Neural cell (in vitro differentiated cells): Measurements from ENCODE around the gene LRRC34. TPM values are rescaled to one million over a fixed set of nuclear protein-coding genes. Genes with fewer than 3 reads are reported as not detected.

Experiments used
- H2AFZ ChIP-seq: fragments of 200-600, 300-800 bp; sonication (generic), shearing (Covaris generic); 2 replicates; pipeline ENCODE4 v1.6.0; 2014; ENCODE audit warnings: low read depth, mild to moderate bottlenecking, antibody characterized with exemption, low read length, moderate library complexity
- H3F3A ChIP-seq: fragments of 200-600 bp; shearing (Covaris generic); 2 replicates; pipeline ENCODE4 v1.6.1; 2016; ENCODE audit warnings: mild to moderate bottlenecking, moderate library complexity, mixed read lengths, antibody characterized with exemption, low read length; ENCODE audit not compliant: insufficient read depth, poor library complexity, severe bottlenecking
- H3K27ac ChIP-seq: fragments of 200-600, 300-800 bp; sonication (generic), shearing (Covaris generic); 2 replicates; pipeline ENCODE4 v1.5.1; 2014; ENCODE audit warnings: mild to moderate bottlenecking, low read length, moderate library complexity
- H3K27me3 ChIP-seq: fragments of 300-800, 200-600 bp; sonication (generic), shearing (Covaris generic); 2 replicates; pipeline ENCODE4 v1.6.0; 2014; ENCODE audit warnings: mild to moderate bottlenecking, low read depth, low read length, moderate library complexity; ENCODE audit not compliant: insufficient read depth
- H3K36me3 ChIP-seq: fragments of 300-800, 200-600 bp; sonication (generic), shearing (Covaris generic); 2 replicates; pipeline ENCODE4 v1.5.1; 2014; ENCODE audit warnings: mild to moderate bottlenecking, antibody characterized with exemption, low read length, moderate library complexity; ENCODE audit not compliant: insufficient read depth
- H3K4me2 ChIP-seq: fragments of 300-800, 200-600 bp; sonication (generic), shearing (Covaris generic); 2 replicates; pipeline ENCODE4 v1.6.0; 2014; ENCODE audit warnings: mild to moderate bottlenecking, low read length
- H3K4me3 ChIP-seq: fragments of 300-800, 200-600 bp; sonication (generic), shearing (Covaris generic); 2 replicates; pipeline ENCODE4 v1.5.1; 2014; ENCODE audit warnings: mild to moderate bottlenecking, low read length, moderate library complexity
- H3K79me2 ChIP-seq: fragments of 200-600 bp; shearing (Covaris generic); replicated peaks from 2 replicates; pipeline ENCODE4 v1.6.0; 2014; ENCODE audit warnings: mild to moderate bottlenecking, low read length, moderate library complexity; ENCODE audit not compliant: insufficient read depth
- H3K9ac ChIP-seq: fragments of 300-800, 200-600 bp; sonication (generic), shearing (Covaris generic); 2 replicates; pipeline ENCODE4 v1.6.1; 2016; ENCODE audit warnings: mild to moderate bottlenecking, low read length, mixed read lengths
- H3K9me2 ChIP-seq: fragments of 200-600 bp; shearing (Covaris generic); 2 replicates; pipeline ENCODE4 v1.6.1; 2016; ENCODE audit warnings: mild to moderate bottlenecking, low read length, mixed read lengths; ENCODE audit not compliant: insufficient read depth
- H3K9me3 ChIP-seq: fragments of 200-600, 300-800 bp; sonication (generic), shearing (Covaris generic); 2 replicates; pipeline ENCODE4 v1.6.1; 2016; ENCODE audit warnings: mild to moderate bottlenecking, mixed run types, low read length, moderate library complexity, mixed read lengths
- H4K20me1 ChIP-seq: fragments of 200-600 bp; shearing (Covaris generic); 2 replicates; pipeline ENCODE4 v1.6.1; 2016; ENCODE audit warnings: mild to moderate bottlenecking, mixed run types; ENCODE audit not compliant: insufficient read depth
- EP300 ChIP-seq: fragments of 450-650 bp; conservative IDR thresholded peaks from 2 replicates; pipeline ENCODE4 v1.6.1; 2014; ENCODE audit warnings: antibody characterized with exemption, mild to moderate bottlenecking, moderate library complexity; ENCODE audit not compliant: poor library complexity, severe bottlenecking
- EZH2 ChIP-seq: fragments of 200-600, 300-800 bp; shearing (Covaris generic), sonication (generic); IDR thresholded peaks from 2 replicates; pipeline ENCODE4 v1.6.1; 2014; ENCODE audit warnings: antibody characterized with exemption, low read length, borderline replicate concordance, mild to moderate bottlenecking; ENCODE audit not compliant: insufficient read depth, poor library complexity, severe bottlenecking
- MXI1 ChIP-seq: fragments of 450-650 bp; conservative IDR thresholded peaks from 2 replicates; pipeline ENCODE4 v1.6.1; 2014; ENCODE audit warnings: antibody characterized with exemption, mild to moderate bottlenecking; ENCODE audit not compliant: poor library complexity, severe bottlenecking
- POLR2AphosphoS5 ChIP-seq: IDR thresholded peaks from 2 replicates; pipeline ENCODE4 v1.6.1; 2012
- RAD21 ChIP-seq: fragments of 450-650 bp; conservative IDR thresholded peaks from 2 replicates; pipeline ENCODE4 v1.6.1; 2014; ENCODE audit warnings: antibody characterized with exemption, mild to moderate bottlenecking, moderate library complexity
- SMC3 ChIP-seq: fragments of 450-650 bp; conservative IDR thresholded peaks from 2 replicates; pipeline ENCODE4 v1.6.1; 2014; ENCODE audit warnings: antibody characterized with exemption, mild to moderate bottlenecking, moderate library complexity; ENCODE audit not compliant: poor library complexity
- TAF1 ChIP-seq: IDR thresholded peaks from 2 replicates; pipeline ENCODE4 v1.6.1; 2012; ENCODE audit warnings: low read depth
- polyA plus RNA-seq: library from polyadenylated mRNA; depleted of rRNA; stranded (reverse); fragments of >200 nt; gene quantifications from 2 replicates; pipeline ENCODE4 v1.2.3, GENCODE V29; 2014
- TF ChIP-seq, protein P1 (sequence below): IDR thresholded peaks from 2 replicates; pipeline ENCODE4 v1.6.1; 2012; ENCODE audit warnings: borderline replicate concordance
- TF ChIP-seq, protein P2 (sequence below): fragments of 450-650 bp; IDR thresholded peaks from 2 replicates; pipeline ENCODE4 v1.5.1; 2014; ENCODE audit warnings: antibody characterized with exemption, mild to moderate bottlenecking, moderate library complexity; ENCODE audit not compliant: poor library complexity, severe bottlenecking

LRRC34 gene
- polyA plus RNA-seq, 1 donor from 2014 or later: 1.1 TPM

DNA sequence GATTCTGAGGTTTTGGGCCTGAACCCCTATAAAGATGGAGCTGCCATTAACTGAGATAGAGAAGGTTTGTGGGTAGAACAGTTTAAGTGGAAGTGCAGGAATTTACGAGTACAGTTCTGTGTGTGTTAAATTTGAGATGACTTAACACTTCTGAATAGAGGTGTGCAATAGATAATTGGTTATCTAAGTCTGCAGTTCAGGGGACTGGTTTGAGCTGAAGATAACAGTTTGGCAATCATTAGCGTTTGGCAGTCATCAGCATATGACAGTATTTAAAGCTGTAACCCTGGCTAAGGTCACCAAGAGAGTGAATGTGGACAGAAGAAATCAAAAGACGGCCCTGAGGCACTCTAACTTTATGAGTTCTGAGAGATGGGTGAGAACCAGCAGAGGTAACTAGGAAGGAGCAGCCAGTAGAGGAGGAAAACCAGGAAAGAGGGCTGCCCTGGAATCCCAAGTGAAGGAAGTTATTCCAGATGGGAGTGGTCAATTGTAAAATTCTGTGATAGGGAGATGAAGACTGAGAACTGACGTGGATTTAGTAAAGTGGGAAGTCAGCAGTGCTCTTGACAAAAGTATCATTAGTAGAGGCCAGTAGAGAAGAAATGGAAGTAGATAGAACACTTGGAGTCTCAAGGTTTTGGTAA is 31.4 kb downstream of the LRRC34 start:
- Histone ChIP-seq H2AFZ (no peak overlapping the region), H3K79me2 (peaks cover 6% of the 10 kb centered on the region), H3F3A (no peaks in the 10 kb centered on the region), H3K9ac (no peak overlapping the region), H3K27ac (no peak overlapping the region), H3K4me2 (no peak overlapping the region), H3K27me3 (no peaks in the 10 kb centered on the region), H3K9me3 (no peaks in the 10 kb centered on the region), H4K20me1 (no peaks in the 10 kb centered on the region), H3K4me3 (no peak overlapping the region), H3K36me3 (peaks cover 16% of the 10 kb centered on the region), H3K9me2 (no peaks in the 10 kb centered on the region)
- TF ChIP-seq RAD21 (no peak), EZH2 (no peak), POLR2AphosphoS5 (no peak), MXI1 (no peak), EP300 (no peak), TAF1 (no peak)
- TF ChIP-seq, protein P1, sequence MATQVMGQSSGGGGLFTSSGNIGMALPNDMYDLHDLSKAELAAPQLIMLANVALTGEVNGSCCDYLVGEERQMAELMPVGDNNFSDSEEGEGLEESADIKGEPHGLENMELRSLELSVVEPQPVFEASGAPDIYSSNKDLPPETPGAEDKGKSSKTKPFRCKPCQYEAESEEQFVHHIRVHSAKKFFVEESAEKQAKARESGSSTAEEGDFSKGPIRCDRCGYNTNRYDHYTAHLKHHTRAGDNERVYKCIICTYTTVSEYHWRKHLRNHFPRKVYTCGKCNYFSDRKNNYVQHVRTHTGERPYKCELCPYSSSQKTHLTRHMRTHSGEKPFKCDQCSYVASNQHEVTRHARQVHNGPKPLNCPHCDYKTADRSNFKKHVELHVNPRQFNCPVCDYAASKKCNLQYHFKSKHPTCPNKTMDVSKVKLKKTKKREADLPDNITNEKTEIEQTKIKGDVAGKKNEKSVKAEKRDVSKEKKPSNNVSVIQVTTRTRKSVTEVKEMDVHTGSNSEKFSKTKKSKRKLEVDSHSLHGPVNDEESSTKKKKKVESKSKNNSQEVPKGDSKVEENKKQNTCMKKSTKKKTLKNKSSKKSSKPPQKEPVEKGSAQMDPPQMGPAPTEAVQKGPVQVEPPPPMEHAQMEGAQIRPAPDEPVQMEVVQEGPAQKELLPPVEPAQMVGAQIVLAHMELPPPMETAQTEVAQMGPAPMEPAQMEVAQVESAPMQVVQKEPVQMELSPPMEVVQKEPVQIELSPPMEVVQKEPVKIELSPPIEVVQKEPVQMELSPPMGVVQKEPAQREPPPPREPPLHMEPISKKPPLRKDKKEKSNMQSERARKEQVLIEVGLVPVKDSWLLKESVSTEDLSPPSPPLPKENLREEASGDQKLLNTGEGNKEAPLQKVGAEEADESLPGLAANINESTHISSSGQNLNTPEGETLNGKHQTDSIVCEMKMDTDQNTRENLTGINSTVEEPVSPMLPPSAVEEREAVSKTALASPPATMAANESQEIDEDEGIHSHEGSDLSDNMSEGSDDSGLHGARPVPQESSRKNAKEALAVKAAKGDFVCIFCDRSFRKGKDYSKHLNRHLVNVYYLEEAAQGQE: no peak
- TF ChIP-seq, protein P2, sequence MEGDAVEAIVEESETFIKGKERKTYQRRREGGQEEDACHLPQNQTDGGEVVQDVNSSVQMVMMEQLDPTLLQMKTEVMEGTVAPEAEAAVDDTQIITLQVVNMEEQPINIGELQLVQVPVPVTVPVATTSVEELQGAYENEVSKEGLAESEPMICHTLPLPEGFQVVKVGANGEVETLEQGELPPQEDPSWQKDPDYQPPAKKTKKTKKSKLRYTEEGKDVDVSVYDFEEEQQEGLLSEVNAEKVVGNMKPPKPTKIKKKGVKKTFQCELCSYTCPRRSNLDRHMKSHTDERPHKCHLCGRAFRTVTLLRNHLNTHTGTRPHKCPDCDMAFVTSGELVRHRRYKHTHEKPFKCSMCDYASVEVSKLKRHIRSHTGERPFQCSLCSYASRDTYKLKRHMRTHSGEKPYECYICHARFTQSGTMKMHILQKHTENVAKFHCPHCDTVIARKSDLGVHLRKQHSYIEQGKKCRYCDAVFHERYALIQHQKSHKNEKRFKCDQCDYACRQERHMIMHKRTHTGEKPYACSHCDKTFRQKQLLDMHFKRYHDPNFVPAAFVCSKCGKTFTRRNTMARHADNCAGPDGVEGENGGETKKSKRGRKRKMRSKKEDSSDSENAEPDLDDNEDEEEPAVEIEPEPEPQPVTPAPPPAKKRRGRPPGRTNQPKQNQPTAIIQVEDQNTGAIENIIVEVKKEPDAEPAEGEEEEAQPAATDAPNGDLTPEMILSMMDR: no peak

- TF ChIP-seq TAF1 (no peak), EP300 (no peak), EZH2 (no peak), SMC3 (no peak), MXI1 (no peak), RAD21 (no peak), POLR2AphosphoS5 (no peak)
- TF ChIP-seq, protein P2: no peak
- TF ChIP-seq, protein P1: no peak
- no peaks in the 10 kb centered on the region for H3K27me3 ChIP-seq
- no peak overlapping the region for H3K9ac ChIP-seq
- no peaks in the 10 kb centered on the region for H3K9me3 ChIP-seq
- H4K20me1 ChIP-seq: no peaks in the 10 kb centered on the region
- no peaks in the 10 kb centered on the region for H3F3A ChIP-seq
- no peak overlapping the region for H3K4me2 ChIP-seq
- peaks cover 12% of the 10 kb centered on the region for H3K79me2 ChIP-seq
- no peak overlapping the region for H3K4me3 ChIP-seq
- no peaks in the 10 kb centered on the region for H3K9me2 ChIP-seq
- peaks cover 16% of the 10 kb centered on the region for H3K36me3 ChIP-seq
- no peak overlapping the region for H3K27ac ChIP-seq
- no peak overlapping the region for H2AFZ ChIP-seq
Measured at GRCh38 chr3:169780742-169781141, 32.0 kb downstream of the LRRC34 start.
